ENCODE data around the gene TMEM266.

TMEM266 gene

GRCh38 chr15:76163457-76164295 is 103.9 kb downstream of the TMEM266 start:
- no peak for DNase-seq

- DNase-seq = no peak
Observed at GRCh38 chr15:76164602-76165001, 104.8 kb downstream of the TMEM266 start.

GRCh38 chr15:76165951-76166350 is 106.2 kb downstream of the TMEM266 start:
- DNase-seq = no peak

- DNase-seq = no peak
Observed at GRCh38 chr15:76168237-76168984, 108.6 kb downstream of the TMEM266 start.

GRCh38 chr15:76169018-76169417 is 109.2 kb downstream of the TMEM266 start:
- no peak for DNase-seq

GRCh38 chr15:76169911-76170800 is 110.4 kb downstream of the TMEM266 start:
- DNase-seq = no peak

GRCh38 chr15:76172782-76173181 is 113.0 kb downstream of the TMEM266 start:
- DNase-seq = no peak

- no peak for DNase-seq
Observed at GRCh38 chr15:76173317-76173834, 113.6 kb downstream of the TMEM266 start.

GRCh38 chr15:76174654-76175053 is 114.9 kb downstream of the TMEM266 start:
- no peak for DNase-seq

GRCh38 chr15:76175442-76175841 is 115.7 kb downstream of the TMEM266 start:
- no peak for DNase-seq

- DNase-seq = no peak
Observed at GRCh38 chr15:76176059-76176458, 116.3 kb downstream of the TMEM266 start.

- DNase-seq = no peak
Observed at GRCh38 chr15:76176487-76177085, 116.8 kb downstream of the TMEM266 start.

GRCh38 chr15:76177491-76178040 is 117.8 kb downstream of the TMEM266 start:
- DNase-seq = no peak

GRCh38 chr15:76178296-76179000 is 118.7 kb downstream of the TMEM266 start:
- no peak for DNase-seq

GRCh38 chr15:76179023-76179422 is 119.2 kb downstream of the TMEM266 start:
- no peak for DNase-seq

GRCh38 chr15:76180321-76180720 is 120.5 kb downstream of the TMEM266 start:
- no peak for DNase-seq

GRCh38 chr15:76181705-76182107 is 121.9 kb downstream of the TMEM266 start:
- no peak for DNase-seq

GRCh38 chr15:76183930-76184649 is 124.3 kb downstream of the TMEM266 start:
- no peak for DNase-seq

- DNase-seq = no peak
Observed at GRCh38 chr15:76184650-76185035, 124.9 kb downstream of the TMEM266 start.

GRCh38 chr15:76185716-76186115 is 125.9 kb downstream of the TMEM266 start:
- DNase-seq = no peak

GRCh38 chr15:76187163-76187562 is 127.4 kb downstream of the TMEM266 start:
- no peak for DNase-seq
